Endothelial cell of umbilical vein (primary cell): ENCODE results near the gene TNIP3. TPM values are rescaled to one million over a fixed set of nuclear protein-coding genes. Genes with fewer than 3 reads are reported as not detected.

Experiments used
- BruUV-seq: library from RNA; stranded (reverse); fragments of 400-500 nt; replicated peaks from 2 replicates; lab custom pipeline; 2021; lab: Mats Ljungman, UMichigan
- CTCF ChIA-PET: fragments of 300-600, 350-600 bp; sonication (Branson Sonifier 250); formaldehyde crosslinking; loops from one replicate; lab custom pipeline; 2021; ENCODE audit warnings: antibody characterized with exemption, inconsistent platforms; lab: Charles Lee
- POLR2A ChIA-PET: fragments of 300-600, 350-600 bp; sonication (Branson Sonifier 250); formaldehyde crosslinking; loops from one replicate; lab custom pipeline; 2021; ENCODE audit warnings: antibody characterized with exemption, inconsistent platforms; lab: Charles Lee
- DNase-seq: peaks from one replicate; pipeline ENCODE4 v3.0.0-alpha.2; 2011; ENCODE audit warnings: low read depth, low spot score
- FAIRE-seq: peaks from 2 replicates; lab custom pipeline; 2011; peaks lifted over from hg19 to GRCh38; lab: Jason Lieb, UNC
- H2AFZ ChIP-seq: 2 replicates; pipeline ENCODE4 v1.6.0; 2012; ENCODE audit warnings: low read depth, low read length, control low read depth, inconsistent platforms
- H3K27ac ChIP-seq: 2 replicates; pipeline ENCODE4 v1.5.1; 2011; ENCODE audit warnings: low read depth, mild to moderate bottlenecking, control low read depth, low read length, moderate library complexity; ENCODE audit not compliant: insufficient read depth
- H3K27me3 ChIP-seq, 2 experiments: 2 replicates each; pipeline versions ENCODE4 v1.6.0 to v1.6.1; 2011; ENCODE audit warnings: low read length in 2 of 2, mixed read lengths in 1 of 2; ENCODE audit not compliant: control insufficient read depth in 2 of 2, insufficient read depth in 2 of 2
- H3K36me3 ChIP-seq, 2 experiments: 2 replicates in 1 of 2; 3 replicates in 1 of 2; pipeline ENCODE4 v1.5.1; 2011; ENCODE audit warnings: low read length in 2 of 2, mild to moderate bottlenecking in 1 of 2, moderate library complexity in 1 of 2; ENCODE audit not compliant: control insufficient read depth in 2 of 2, insufficient read depth in 2 of 2; ENCODE audit errors: extremely low read depth in 1 of 2
- H3K4me1 ChIP-seq: 3 replicates; pipeline ENCODE4 v1.5.1; 2011; ENCODE audit warnings: mild to moderate bottlenecking, low read length; ENCODE audit not compliant: control insufficient read depth, insufficient read depth; ENCODE audit errors: extremely low read depth
- H3K4me2 ChIP-seq: 2 replicates; pipeline ENCODE4 v1.6.1; 2011; ENCODE audit warnings: low read length, control low read depth, mixed read lengths; ENCODE audit not compliant: insufficient read depth
- H3K4me3 ChIP-seq, 3 experiments: fragments of 200-600 bp in 1 of 3; sonication (generic), shearing (Covaris generic) in 1 of 3; replicated peaks in 1 of 3; 2 replicates each; pipeline ENCODE4 v1.5.1; 2011 to 2016; ENCODE audit warnings: control low read depth in 3 of 3, low read length in 3 of 3, mild to moderate bottlenecking in 2 of 3, inconsistent platforms in 1 of 3, low read depth in 1 of 3, moderate library complexity in 1 of 3; ENCODE audit not compliant: insufficient read depth in 1 of 3
- H3K79me2 ChIP-seq: 2 replicates; pipeline ENCODE4 v1.6.0; 2012; ENCODE audit warnings: low read length, inconsistent platforms; ENCODE audit not compliant: control insufficient read depth, insufficient read depth
- H3K9ac ChIP-seq: replicated peaks from 2 replicates; pipeline ENCODE3; 2011; ENCODE audit warnings: low read length, control low read depth; ENCODE audit not compliant: insufficient read depth; ENCODE audit errors: extremely low read depth
- H3K9me1 ChIP-seq: replicated peaks from 3 replicates; pipeline ENCODE4 v1.6.0; 2011; ENCODE audit warnings: mild to moderate bottlenecking, low read length; ENCODE audit not compliant: control insufficient read depth, insufficient read depth; ENCODE audit errors: extremely low read depth
- H3K9me3 ChIP-seq: replicated peaks from 2 replicates; pipeline ENCODE4 v1.5.1; 2012; ENCODE audit warnings: low read length, inconsistent platforms; ENCODE audit not compliant: control insufficient read depth, insufficient read depth
- H4K20me1 ChIP-seq: replicated peaks from 2 replicates; pipeline ENCODE3; 2011; ENCODE audit warnings: mild to moderate bottlenecking, low read length; ENCODE audit not compliant: control insufficient read depth, insufficient read depth; ENCODE audit errors: extremely low read depth
- CTCF ChIP-seq, 2 donors: IDR thresholded peaks; 1 replicate in 1 of 2; 2 replicates in 1 of 2; pipeline ENCODE4 v1.5.1; 2011; ENCODE audit warnings: low read length in 2 of 2, mild to moderate bottlenecking in 2 of 2, moderate library complexity in 2 of 2, control low read depth in 1 of 2, inconsistent platforms in 1 of 2, low read depth in 1 of 2; ENCODE audit not compliant: insufficient read depth in 1 of 2; ENCODE audit errors: extremely low read depth in 1 of 2
- EZH2 ChIP-seq: IDR thresholded peaks from 2 replicates; pipeline ENCODE4 v1.6.1; 2012; ENCODE audit warnings: borderline replicate concordance, low read depth, mild to moderate bottlenecking, moderate library complexity, low read length, inconsistent platforms; ENCODE audit not compliant: severe bottlenecking
- FOS ChIP-seq: IDR thresholded peaks from 2 replicates; pipeline ENCODE4 v1.6.1; 2011; ENCODE audit warnings: mild to moderate bottlenecking, low read length, moderate library complexity, borderline replicate concordance; ENCODE audit not compliant: insufficient read depth
- GATA2 ChIP-seq: IDR thresholded peaks from 2 replicates; pipeline ENCODE4 v1.7.0; 2011; ENCODE audit warnings: low read depth, mild to moderate bottlenecking, moderate library complexity, mixed read lengths, low read length; ENCODE audit not compliant: insufficient read length, insufficient read depth
- JUN ChIP-seq: IDR thresholded peaks from 2 replicates; pipeline ENCODE4 v1.6.1; 2011; ENCODE audit warnings: borderline replicate concordance, low read depth; ENCODE audit not compliant: insufficient read length, insufficient read depth
- MAX ChIP-seq: IDR thresholded peaks from 2 replicates; pipeline ENCODE4 v1.6.1; 2011; ENCODE audit not compliant: insufficient read depth, insufficient read length
- MYC ChIP-seq: IDR thresholded peaks from one replicate; pipeline ENCODE4 v1.6.1; 2011; ENCODE audit warnings: mild to moderate bottlenecking, low read depth, low read length
- POLR2A ChIP-seq: IDR thresholded peaks from 2 replicates; pipeline ENCODE4 v1.6.1; 2012; ENCODE audit warnings: low read depth, mild to moderate bottlenecking, control low read depth, low read length
- POLR2AphosphoS5 ChIP-seq: IDR thresholded peaks from 2 replicates; pipeline ENCODE4 v1.6.1; 2012; ENCODE audit warnings: low read depth, mild to moderate bottlenecking, control low read depth, low read length, moderate library complexity; ENCODE audit not compliant: insufficient read depth
- dilution Hi-C: fragments of 300-500 bp; cut with MboI; formaldehyde crosslinking; loops from one replicate; pipeline ENCODE4 v1.15.0; 2019; ENCODE audit warnings: low sequenced_read_pairs; ENCODE audit not compliant: extremely low pct_ligation_motif_present
- intact Hi-C: fragments of 100-400 bp; cut with micrococcal nuclease; formaldehyde crosslinking; loops from one replicate; pipeline ENCODE4 v1.10.0; 2022
- polyA plus RNA-seq, 4 experiments: library from polyadenylated mRNA; depleted of rRNA in 3 of 4; stranded (reverse) in 3 of 4; unstranded in 1 of 4; fragments of >200 nt; gene quantifications; 2 replicates each; pipeline versions ENCODE4 v1.2.1 to v1.2.3, GENCODE V29; 2011 to 2012; ENCODE audit warnings: missing spikeins in 1 of 4
- total RNA-seq: library from RNA; stranded (reverse); gene quantifications from 2 replicates; pipeline ENCODE4 v1.2.3, GENCODE V29; 2021

Gene TNIP3
- total and polyA plus RNA-seq, 2 donors (not counting 3 experiments of a cell fraction or from before 2014, with no cell fraction given): not detected

- H3K9me1 ChIP-seq: no peaks in the 10 kb centered on the region
- dilution Hi-C loops (no loop called here), intact Hi-C loops (no loop called here)
- no peak overlapping the region for H3K9ac ChIP-seq
- no peaks in the 10 kb centered on the region for H3K9me3 ChIP-seq
- no peak overlapping the region for H2AFZ ChIP-seq
- CTCF ChIA-PET: interaction anchor here (0.5 kb wide), 1 partner anchor 694 kb away, joined by 3 read pairs; no protein-coding TSS in a partner anchor
- H3K27me3 ChIP-seq: no peaks in the 10 kb centered on the region
- H3K36me3 ChIP-seq: no peaks in the 10 kb centered on the region
- FAIRE-seq (no peak), DNase-seq (no peak)
- no peak overlapping the region for H3K4me2 ChIP-seq
- no peak overlapping the region for H3K4me3 ChIP-seq
- no peak for TF ChIP-seq POLR2AphosphoS5
- TF ChIP-seq CTCF (IDR thresholded peaks at IDR 0.05; ENCODE audit: extremely low read depth in 1 of 2, insufficient read depth in 1 of 2, low read depth in 1 of 2, low read length in 2 of 2): no peak
- no peak for TF ChIP-seq JUN
- no peak for TF ChIP-seq MYC
- no peak for TF ChIP-seq GATA2
- TF ChIP-seq POLR2A: no peak
- BruUV-seq: no TSS peak
- peaks cover 3% of the 10 kb centered on the region for H3K4me1 ChIP-seq
- H3K79me2 ChIP-seq: no peaks in the 10 kb centered on the region
- H4K20me1 ChIP-seq: no peaks in the 10 kb centered on the region
- no peak overlapping the region for H3K27ac ChIP-seq
- POLR2A ChIA-PET: no interaction called here
These were observed 13.6 kb downstream of the TNIP3 start for GRCh38 chr4:121150486-121150885.

- Histone ChIP-seq H4K20me1 (no peaks in the 10 kb centered on the region), H3K9me3 (no peaks in the 10 kb centered on the region), H3K27me3 (no peaks in the 10 kb centered on the region), H3K4me3 (no peak overlapping the region), H3K79me2 (no peaks in the 10 kb centered on the region), H3K4me1 (no peaks in the 10 kb centered on the region), H3K4me2 (no peak overlapping the region), H3K36me3 (no peaks in the 10 kb centered on the region), H3K9ac (no peak overlapping the region), H3K9me1 (no peaks in the 10 kb centered on the region), H3K27ac (no peak overlapping the region), H2AFZ (no peak overlapping the region)
- ChIA-PET POLR2A (no interaction called here), CTCF (interaction anchor here (0.5 to 1.3 kb wide), 2 partner anchors 43 to 694 kb away, joined by 3 to 4 read pairs; no protein-coding TSS in a partner anchor)
- DNase-seq (no peak), FAIRE-seq (no peak)
- TF ChIP-seq MAX (no peak), MYC (no peak), GATA2 (no peak), POLR2AphosphoS5 (no peak), JUN (no peak), POLR2A (no peak), EZH2 (no peak), FOS (no peak), CTCF (IDR thresholded peaks at IDR 0.05; ENCODE audit: extremely low read depth in 1 of 2, insufficient read depth in 1 of 2, low read depth in 1 of 2, low read length in 2 of 2) (no peak)
- dilution Hi-C loops (no loop called here), intact Hi-C loops (no loop called here)
- no TSS peak for BruUV-seq
These were observed 14.1 kb downstream of the TNIP3 start for GRCh38 chr4:121150003-121150402.
